SH-SY5Y (cell line): ENCODE results near the gene ZMYND15.

Experiments used
- GATA2 ChIP-seq: IDR thresholded peaks from 2 replicates; pipeline ENCODE4 v1.6.1; 2011; ENCODE audit warnings: mild to moderate bottlenecking, low read depth, low read length
- GATA3 ChIP-seq: IDR thresholded peaks from 2 replicates; pipeline ENCODE4 v1.6.1; 2011; ENCODE audit warnings: low read depth, mild to moderate bottlenecking, low read length, moderate library complexity

- TF ChIP-seq GATA2 = no peak
- TF ChIP-seq GATA3 = no peak
Measured at GRCh38 chr17:4753392-4753791, 13.8 kb downstream of the ZMYND15 start.
